AG09309 (cell line): ENCODE results near the gene ARHGAP25.

Experiments used
- DNase-seq: peaks from one replicate; pipeline ENCODE4 v3.0.0-alpha.2; 2010; ENCODE audit warnings: low read depth
- H3K4me3 ChIP-seq: 2 replicates; pipeline ENCODE4 v1.5.1; 2011; ENCODE audit warnings: mild to moderate bottlenecking, low read depth, low read length, moderate library complexity; ENCODE audit not compliant: control insufficient read depth
- TF ChIP-seq, protein P1 (sequence below): IDR thresholded peaks from 2 replicates; pipeline ENCODE4 v1.5.1; 2011; ENCODE audit warnings: mild to moderate bottlenecking, low read depth, low read length, inconsistent platforms; ENCODE audit not compliant: insufficient read depth, control insufficient read depth; ENCODE audit errors: missing control alignments

ARHGAP25 gene

DNA sequence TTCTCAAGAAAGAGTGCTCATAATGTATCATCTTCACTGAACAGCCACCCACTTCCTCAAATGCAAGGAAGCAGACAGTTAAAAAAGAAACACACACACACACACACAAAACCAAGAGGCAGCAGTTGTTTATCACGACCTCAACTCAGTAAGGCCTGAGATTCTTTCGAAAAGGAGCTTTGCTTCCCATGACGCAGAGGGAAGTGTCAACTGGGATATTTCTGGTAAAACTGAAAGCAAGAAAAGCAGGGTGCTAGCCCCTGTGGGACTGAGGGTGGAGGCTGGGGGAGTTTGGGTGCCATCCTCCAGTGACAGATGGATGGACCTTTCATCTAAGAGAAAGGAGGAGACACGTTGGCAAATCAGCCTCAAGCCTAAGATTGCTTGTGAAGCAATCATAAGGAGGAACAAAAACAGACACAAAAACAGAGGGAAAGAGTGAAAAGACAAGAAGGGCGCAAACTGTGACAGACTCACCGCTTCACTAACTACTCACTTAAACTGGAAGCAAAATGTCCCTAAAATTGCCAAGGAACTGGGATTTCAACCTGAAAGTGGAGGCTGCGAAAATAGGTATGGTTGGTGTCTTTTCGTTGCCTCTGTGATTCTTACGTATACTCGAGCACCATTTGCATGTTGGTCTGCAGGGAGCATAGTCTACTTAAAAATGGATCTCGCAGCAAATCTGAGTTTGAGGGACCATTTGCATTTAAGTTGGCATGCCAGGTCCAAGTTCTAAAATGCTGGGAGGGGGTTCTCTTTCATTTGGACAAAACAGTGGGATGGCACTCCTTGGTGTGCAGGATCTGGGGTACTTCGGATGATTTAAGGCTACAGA is at the start of gene ARHGAP25:
Gene ARHGAP25 (plus strand): TSS at position 124 of the 838 bp plus-strand sequence. CDS start 389 bp downstream, at position 513.
- H3K4me3 ChIP-seq: no peak within 1 kb of the TSS
- DNase-seq: no peak
- TF ChIP-seq, protein P1, sequence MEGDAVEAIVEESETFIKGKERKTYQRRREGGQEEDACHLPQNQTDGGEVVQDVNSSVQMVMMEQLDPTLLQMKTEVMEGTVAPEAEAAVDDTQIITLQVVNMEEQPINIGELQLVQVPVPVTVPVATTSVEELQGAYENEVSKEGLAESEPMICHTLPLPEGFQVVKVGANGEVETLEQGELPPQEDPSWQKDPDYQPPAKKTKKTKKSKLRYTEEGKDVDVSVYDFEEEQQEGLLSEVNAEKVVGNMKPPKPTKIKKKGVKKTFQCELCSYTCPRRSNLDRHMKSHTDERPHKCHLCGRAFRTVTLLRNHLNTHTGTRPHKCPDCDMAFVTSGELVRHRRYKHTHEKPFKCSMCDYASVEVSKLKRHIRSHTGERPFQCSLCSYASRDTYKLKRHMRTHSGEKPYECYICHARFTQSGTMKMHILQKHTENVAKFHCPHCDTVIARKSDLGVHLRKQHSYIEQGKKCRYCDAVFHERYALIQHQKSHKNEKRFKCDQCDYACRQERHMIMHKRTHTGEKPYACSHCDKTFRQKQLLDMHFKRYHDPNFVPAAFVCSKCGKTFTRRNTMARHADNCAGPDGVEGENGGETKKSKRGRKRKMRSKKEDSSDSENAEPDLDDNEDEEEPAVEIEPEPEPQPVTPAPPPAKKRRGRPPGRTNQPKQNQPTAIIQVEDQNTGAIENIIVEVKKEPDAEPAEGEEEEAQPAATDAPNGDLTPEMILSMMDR: no peak

DNA sequence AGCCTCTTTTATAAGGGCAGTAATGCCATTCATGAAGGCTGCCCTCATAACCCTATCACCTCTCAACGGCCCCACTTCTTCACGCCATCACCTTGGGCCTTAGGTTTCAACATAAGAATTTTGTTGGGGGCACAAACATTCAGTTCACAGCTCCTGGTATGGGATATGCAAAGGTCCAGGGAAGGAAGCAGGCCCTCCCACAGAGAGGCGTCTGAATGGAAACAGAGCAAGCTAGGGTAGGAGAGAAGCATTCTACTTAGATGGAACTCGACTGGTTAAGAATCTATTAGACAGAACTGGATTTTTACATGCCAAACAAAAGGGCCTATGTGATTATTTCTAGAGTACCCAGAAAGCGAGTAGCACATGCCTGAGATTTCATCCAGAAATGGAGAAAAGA is 48.4 kb upstream of the ARHGAP25 start:
- no peak for DNase-seq
- no peak overlapping the region for H3K4me3 ChIP-seq
- TF ChIP-seq, protein P1: no peak

GRCh38 chr2:68687018-68687417 is 47.6 kb upstream of the ARHGAP25 start:
- TF ChIP-seq, protein P1: no peak
- H3K4me3 ChIP-seq: no peak overlapping the region
- no peak for DNase-seq

GRCh38 chr2:68689553-68690537 is 44.8 kb upstream of the ARHGAP25 start:
- DNase-seq: no peak
- H3K4me3 ChIP-seq: no peak overlapping the region
- TF ChIP-seq, protein P1: no peak

GRCh38 chr2:68690851-68691250 is 43.8 kb upstream of the ARHGAP25 start:
- H3K4me3 ChIP-seq: no peak overlapping the region
- no peak for DNase-seq

GRCh38 chr2:68692511-68692910 is 42.1 kb upstream of the ARHGAP25 start:
- no peak overlapping the region for H3K4me3 ChIP-seq
- TF ChIP-seq, protein P1: no peak
- no peak for DNase-seq

More at GRCh38 chr2:68690851-68691250, 43.8 kb upstream of the ARHGAP25 start:
- TF ChIP-seq, protein P1: no peak
